SK-N-SH (cell line): Measurements from ENCODE around the gene EPGN. TPM values are rescaled to one million over a fixed set of nuclear protein-coding genes. Genes with fewer than 3 reads are reported as not detected.

Experiments
- CTCF ChIA-PET: fragments of 300-600, 350-600 bp; formaldehyde crosslinking; extraction: SDS; loops from one replicate; lab custom pipeline; 2021; lab: Yijun Ruan, JAX
- POLR2A ChIA-PET: fragments of 350-600 bp; sonication (Branson Sonifier 250); formaldehyde crosslinking; extraction: SDS; loops from one replicate; lab custom pipeline; 2020; ENCODE audit warnings: antibody characterized with exemption, inconsistent platforms; lab: Yijun Ruan, JAX
- DNase-seq: peaks from one replicate; pipeline ENCODE4 v3.0.0; 2012
- H2AFZ ChIP-seq: fragments of 200-600 bp; sonication (generic); 2 replicates; pipeline ENCODE4 v1.8.1; 2016; ENCODE audit warnings: antibody characterized with exemption, mild to moderate bottlenecking, low read depth
- H3F3A ChIP-seq: fragments of 200-600 bp; sonication (generic); replicated peaks from 2 replicates; pipeline ENCODE3; 2016; ENCODE audit warnings: antibody characterized with exemption, mild to moderate bottlenecking; ENCODE audit not compliant: insufficient read depth
- H3K27ac ChIP-seq, 2 experiments: fragments of 200-500 bp in 1 of 2; fragments of 200-600 bp in 1 of 2; sonication (Bioruptor generic) in 1 of 2; sonication (generic), shearing (Covaris generic) in 1 of 2; 2 replicates each; pipeline versions ENCODE4 v1.5.1 to v1.6.1; 2014 to 2016; ENCODE audit warnings: low read depth in 2 of 2, inconsistent platforms in 1 of 2, low read length in 1 of 2, mild to moderate bottlenecking in 1 of 2, mixed read lengths in 1 of 2
- H3K27me3 ChIP-seq: fragments of 200-600 bp; sonication (generic), shearing (Covaris generic); 2 replicates; pipeline ENCODE4 v1.6.1; 2016; ENCODE audit warnings: mixed run types; ENCODE audit not compliant: insufficient read depth
- H3K36me3 ChIP-seq, 2 experiments: fragments of 200-500 bp in 1 of 2; fragments of 200-600 bp in 1 of 2; sonication (Bioruptor generic) in 1 of 2; sonication (generic) in 1 of 2; replicated peaks in 1 of 2; 2 replicates each; pipeline versions ENCODE3 to v1.5.1; 2014 to 2016; ENCODE audit warnings: low read length in 1 of 2, mild to moderate bottlenecking in 1 of 2; ENCODE audit not compliant: insufficient read depth in 2 of 2, control insufficient read depth in 1 of 2
- H3K4me1 ChIP-seq, 2 experiments: fragments of 200-500 bp in 1 of 2; fragments of 200-600 bp in 1 of 2; sonication (Bioruptor generic) in 1 of 2; sonication (generic), shearing (Covaris generic) in 1 of 2; 2 replicates each; pipeline versions ENCODE4 v1.5.1 to v1.6.1; 2014 to 2016; ENCODE audit warnings: low read depth in 1 of 2, low read length in 1 of 2, mixed run types in 1 of 2; ENCODE audit not compliant: insufficient read depth in 2 of 2, control insufficient read depth in 1 of 2
- H3K4me2 ChIP-seq: fragments of 200-600 bp; sonication (generic), shearing (Covaris generic); 2 replicates; pipeline ENCODE4 v1.6.1; 2017; ENCODE audit warnings: mixed run types
- H3K4me3 ChIP-seq, 2 experiments: fragments of 200-500 bp in 1 of 2; fragments of 200-600 bp in 1 of 2; sonication (Bioruptor generic) in 1 of 2; sonication (generic), shearing (Covaris generic) in 1 of 2; 2 replicates each; pipeline versions ENCODE4 v1.5.1 to v1.8.1; 2014 to 2016; ENCODE audit warnings: low read depth in 2 of 2, inconsistent platforms in 1 of 2, low read length in 1 of 2, mild to moderate bottlenecking in 1 of 2, mixed read lengths in 1 of 2, moderate library complexity in 1 of 2
- H3K79me2 ChIP-seq: fragments of 200-600 bp; sonication (generic); 2 replicates; pipeline ENCODE4 v1.8.1; 2017; ENCODE audit warnings: mild to moderate bottlenecking; ENCODE audit not compliant: insufficient read depth
- H3K9ac ChIP-seq: fragments of 200-600 bp; sonication (generic); 2 replicates; pipeline ENCODE4 v1.6.1; 2017; ENCODE audit warnings: mixed run types
- H3K9me2 ChIP-seq: fragments of 200-600 bp; sonication (generic); 2 replicates; pipeline ENCODE4 v1.6.1; 2017; ENCODE audit warnings: mixed run types
- H3K9me3 ChIP-seq: fragments of 200-600 bp; sonication (generic); 2 replicates; pipeline ENCODE4 v1.6.1; 2017; ENCODE audit warnings: mixed run types, mild to moderate bottlenecking, moderate library complexity
- H4K20me1 ChIP-seq: fragments of 200-600 bp; sonication (generic); 2 replicates; pipeline ENCODE4 v1.6.1; 2017; ENCODE audit warnings: mild to moderate bottlenecking, mixed run types; ENCODE audit not compliant: insufficient read depth
- CHD2 ChIP-seq: fragments of 150-350 bp; IDR thresholded peaks from 2 replicates; pipeline ENCODE4 v1.6.1; 2018; ENCODE audit warnings: low read length; ENCODE audit not compliant: partially characterized antibody
- FOSL2 ChIP-seq: IDR thresholded peaks from 2 replicates; pipeline ENCODE4 v1.4.0; 2012; ENCODE audit warnings: low read depth, mild to moderate bottlenecking, moderate library complexity, borderline replicate concordance
- MEF2A ChIP-seq: IDR thresholded peaks from 2 replicates; pipeline ENCODE4 v1.4.0; 2012; ENCODE audit warnings: low read depth, borderline replicate concordance
- NRF1 ChIP-seq: IDR thresholded peaks from 2 replicates; pipeline ENCODE4 v1.6.1; 2012; ENCODE audit warnings: low read depth, mild to moderate bottlenecking, low read length
- POLR2AphosphoS5 ChIP-seq: IDR thresholded peaks from 2 replicates; pipeline ENCODE4 v1.6.1; 2012; ENCODE audit warnings: low read depth, low read length
- RCOR1 ChIP-seq: fragments of 150-350 bp; IDR thresholded peaks from 2 replicates; pipeline ENCODE4 v1.6.1; 2017; ENCODE audit warnings: antibody characterized with exemption, low read length
- RFX5 ChIP-seq: IDR thresholded peaks from 2 replicates; pipeline ENCODE4 v1.6.1; 2012; ENCODE audit warnings: mild to moderate bottlenecking, improper control_type of control experiment, low read length
- SMC3 ChIP-seq: IDR thresholded peaks from 2 replicates; pipeline ENCODE4 v1.6.1; 2012; ENCODE audit warnings: low read depth, low read length, improper control_type of control experiment
- TAF1 ChIP-seq: IDR thresholded peaks from 2 replicates; pipeline ENCODE4 v1.6.1; 2012; ENCODE audit warnings: low read depth, mild to moderate bottlenecking, low read length, moderate library complexity, borderline replicate concordance
- TEAD4 ChIP-seq: IDR thresholded peaks from 2 replicates; pipeline ENCODE4 v1.4.0; 2012; ENCODE audit warnings: mild to moderate bottlenecking, borderline replicate concordance; ENCODE audit not compliant: insufficient read depth
- WGBS: methylation state at CpG from one replicate; pipeline ENCODE4 v1.1.6; 2017; ENCODE audit warnings: low lambda C conversion rate; 5-methylcytosine and 5-hydroxymethylcytosine counted together
- polyA plus RNA-seq, 3 experiments: library from polyadenylated mRNA; depleted of rRNA; stranded (reverse); fragments of >200 nt; gene quantifications; 2 replicates each; pipeline ENCODE4 v1.2.3, GENCODE V29; 2012
- TF ChIP-seq, protein P1 (sequence below): IDR thresholded peaks from 2 replicates; pipeline ENCODE4 v1.4.0; 2012; ENCODE audit warnings: low read depth
- TF ChIP-seq, protein P2 (sequence below): IDR thresholded peaks from 2 replicates; pipeline ENCODE4 v1.4.0; 2012; ENCODE audit warnings: low read depth, borderline replicate concordance
- TF ChIP-seq, protein P3 (sequence below): fragments of 200-600 bp; sonication (generic); IDR thresholded peaks from 2 replicates; pipeline ENCODE4 v1.6.1; 2017; ENCODE audit warnings: antibody characterized with exemption, mild to moderate bottlenecking, moderate library complexity

EPGN gene
- polyA plus RNA-seq, 1 of the 3 experiments (the other 2 are of a cell fraction): 0.23 TPM

DNA sequence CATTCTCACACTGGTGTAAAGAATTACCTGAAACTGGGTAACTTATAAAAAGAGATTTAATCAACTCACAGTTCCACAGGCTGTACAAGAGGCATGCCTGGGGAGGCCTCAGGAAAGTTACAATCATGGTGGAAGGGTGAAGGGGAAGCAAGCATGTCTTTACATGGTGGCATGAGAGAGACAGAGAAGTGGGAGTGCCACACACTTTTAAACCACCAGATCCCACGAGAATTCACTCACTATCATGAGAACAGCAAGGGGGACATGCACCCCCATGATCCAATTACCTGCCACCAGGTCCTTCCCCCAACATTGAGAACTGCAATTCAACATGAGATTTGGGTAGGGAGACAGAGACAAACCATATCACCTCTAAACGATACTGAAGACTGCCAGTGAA, 23.0 kb downstream of the EPGN start:
- WGBS: 10% methylated on average over 2 of the region's 2 CpGs
- TF ChIP-seq, protein P1, sequence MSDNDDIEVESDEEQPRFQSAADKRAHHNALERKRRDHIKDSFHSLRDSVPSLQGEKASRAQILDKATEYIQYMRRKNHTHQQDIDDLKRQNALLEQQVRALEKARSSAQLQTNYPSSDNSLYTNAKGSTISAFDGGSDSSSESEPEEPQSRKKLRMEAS: no peak
- TF ChIP-seq, protein P2, sequence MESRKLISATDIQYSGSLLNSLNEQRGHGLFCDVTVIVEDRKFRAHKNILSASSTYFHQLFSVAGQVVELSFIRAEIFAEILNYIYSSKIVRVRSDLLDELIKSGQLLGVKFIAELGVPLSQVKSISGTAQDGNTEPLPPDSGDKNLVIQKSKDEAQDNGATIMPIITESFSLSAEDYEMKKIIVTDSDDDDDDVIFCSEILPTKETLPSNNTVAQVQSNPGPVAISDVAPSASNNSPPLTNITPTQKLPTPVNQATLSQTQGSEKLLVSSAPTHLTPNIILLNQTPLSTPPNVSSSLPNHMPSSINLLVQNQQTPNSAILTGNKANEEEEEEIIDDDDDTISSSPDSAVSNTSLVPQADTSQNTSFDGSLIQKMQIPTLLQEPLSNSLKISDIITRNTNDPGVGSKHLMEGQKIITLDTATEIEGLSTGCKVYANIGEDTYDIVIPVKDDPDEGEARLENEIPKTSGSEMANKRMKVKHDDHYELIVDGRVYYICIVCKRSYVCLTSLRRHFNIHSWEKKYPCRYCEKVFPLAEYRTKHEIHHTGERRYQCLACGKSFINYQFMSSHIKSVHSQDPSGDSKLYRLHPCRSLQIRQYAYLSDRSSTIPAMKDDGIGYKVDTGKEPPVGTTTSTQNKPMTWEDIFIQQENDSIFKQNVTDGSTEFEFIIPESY: no peak
- no peak for TF ChIP-seq NRF1
- TF ChIP-seq POLR2AphosphoS5: no peak
- TF ChIP-seq, protein P3, sequence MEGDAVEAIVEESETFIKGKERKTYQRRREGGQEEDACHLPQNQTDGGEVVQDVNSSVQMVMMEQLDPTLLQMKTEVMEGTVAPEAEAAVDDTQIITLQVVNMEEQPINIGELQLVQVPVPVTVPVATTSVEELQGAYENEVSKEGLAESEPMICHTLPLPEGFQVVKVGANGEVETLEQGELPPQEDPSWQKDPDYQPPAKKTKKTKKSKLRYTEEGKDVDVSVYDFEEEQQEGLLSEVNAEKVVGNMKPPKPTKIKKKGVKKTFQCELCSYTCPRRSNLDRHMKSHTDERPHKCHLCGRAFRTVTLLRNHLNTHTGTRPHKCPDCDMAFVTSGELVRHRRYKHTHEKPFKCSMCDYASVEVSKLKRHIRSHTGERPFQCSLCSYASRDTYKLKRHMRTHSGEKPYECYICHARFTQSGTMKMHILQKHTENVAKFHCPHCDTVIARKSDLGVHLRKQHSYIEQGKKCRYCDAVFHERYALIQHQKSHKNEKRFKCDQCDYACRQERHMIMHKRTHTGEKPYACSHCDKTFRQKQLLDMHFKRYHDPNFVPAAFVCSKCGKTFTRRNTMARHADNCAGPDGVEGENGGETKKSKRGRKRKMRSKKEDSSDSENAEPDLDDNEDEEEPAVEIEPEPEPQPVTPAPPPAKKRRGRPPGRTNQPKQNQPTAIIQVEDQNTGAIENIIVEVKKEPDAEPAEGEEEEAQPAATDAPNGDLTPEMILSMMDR: no peak
- no peak for TF ChIP-seq FOSL2
- no peak for TF ChIP-seq CHD2
- peaks cover 19% of the 10 kb centered on the region; the same call in 1 of the 2 replicates for H3K27me3 ChIP-seq
- POLR2A ChIA-PET: no interaction called here
- H4K20me1 ChIP-seq: no peaks in the 10 kb centered on the region
- 0 out of 2 replicates have a peak, but pooled peaks cover 5% of the 10 kb centered on the region for H3K9me3 ChIP-seq
- no peaks in the 10 kb centered on the region for H3K79me2 ChIP-seq
- CTCF ChIA-PET: no interaction called here
- no peak overlapping the region for H2AFZ ChIP-seq
- no peaks in the 10 kb centered on the region for H3K9me2 ChIP-seq
- H3K36me3 ChIP-seq: no peaks in the 10 kb centered on the region
- H3K9ac ChIP-seq: no peak overlapping the region
- no peak for DNase-seq
- H3F3A ChIP-seq: peaks cover 3% of the 10 kb centered on the region
- H3K27ac ChIP-seq: no peak overlapping the region
- no peaks in the 10 kb centered on the region for H3K4me1 ChIP-seq
- no peak overlapping the region for H3K4me2 ChIP-seq
- no peak overlapping the region for H3K4me3 ChIP-seq

DNA sequence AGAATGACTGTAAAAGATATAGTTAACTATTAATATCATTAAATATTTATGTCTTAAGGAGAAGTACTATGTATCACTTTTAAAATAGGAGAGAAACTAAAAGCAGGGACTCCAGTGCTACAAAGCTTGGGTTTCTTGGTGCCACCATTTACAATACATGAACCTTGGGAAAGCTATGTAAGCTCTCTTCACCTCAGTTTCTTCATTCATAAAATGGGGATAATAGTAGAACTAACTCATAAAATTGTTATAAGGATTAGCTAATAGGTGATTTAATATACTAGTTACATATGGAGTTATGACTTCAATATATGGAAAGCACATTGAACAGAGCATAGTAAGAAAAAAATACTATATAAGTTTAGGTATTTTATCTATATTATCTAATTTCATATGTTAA, 23.7 kb downstream of the EPGN start:
- POLR2A ChIA-PET: no interaction called here
- H3K36me3 ChIP-seq: no peaks in the 10 kb centered on the region
- TF ChIP-seq TAF1: no peak
- no peak for TF ChIP-seq RFX5
- no peak for TF ChIP-seq POLR2AphosphoS5
- no peak for TF ChIP-seq MEF2A
- TF ChIP-seq SMC3: no peak
- TF ChIP-seq TEAD4: no peak
- no peak for TF ChIP-seq RCOR1
- TF ChIP-seq, all 33 proteins: peak for 0
- Histone ChIP-seq H3K4me2 (no peak overlapping the region), H3K27me3 (peaks cover 19% of the 10 kb centered on the region; the same call in 1 of the 2 replicates), H3K9me3 (0 out of 2 replicates have a peak, but pooled peaks cover 5% of the 10 kb centered on the region), H3K9me2 (no peaks in the 10 kb centered on the region), H4K20me1 (no peaks in the 10 kb centered on the region), H3K4me1 (no peaks in the 10 kb centered on the region), H2AFZ (no peak overlapping the region), H3K9ac (no peak overlapping the region), H3K4me3 (no peak overlapping the region), H3K79me2 (no peaks in the 10 kb centered on the region), H3K27ac (no peak overlapping the region), H3F3A (peaks cover 3% of the 10 kb centered on the region)
- CTCF ChIA-PET: no interaction called here
- no peak for DNase-seq
